K562 (cell line): ENCODE measurements around the gene RCHY1. TPM values are rescaled to one million over a fixed set of nuclear protein-coding genes. Genes with fewer than 3 reads are reported as not detected.

Experiments
- CREBBP ChIP-seq: IDR thresholded peaks from one replicate; pipeline ENCODE4 v1.6.1; 2012; ENCODE audit warnings: low read depth, mild to moderate bottlenecking, control low read depth, inconsistent platforms, low read length
- E2F6 ChIP-seq, 2 experiments: IDR thresholded peaks; 2 replicates each; pipeline ENCODE4 v1.6.1; 2011; ENCODE audit warnings: borderline replicate concordance in 1 of 2, control low read depth in 1 of 2, low read depth in 1 of 2, low read length in 1 of 2, mild to moderate bottlenecking in 1 of 2, mixed read lengths in 1 of 2, moderate library complexity in 1 of 2; ENCODE audit not compliant: insufficient read depth in 1 of 2, insufficient read length in 1 of 2, poor library complexity in 1 of 2, severe bottlenecking in 1 of 2; ENCODE audit errors: extremely low read depth in 1 of 2
- ERF ChIP-seq: fragments of 450-650 bp; formaldehyde crosslinking; IDR thresholded peaks from 2 replicates; pipeline ENCODE4 v1.4.0; 2020; ENCODE audit warnings: mild to moderate bottlenecking, mixed read lengths
- GMEB1 ChIP-seq: fragments of 250-450 bp; sonication (Bioruptor Pico); IDR thresholded peaks from 2 replicates; pipeline ENCODE4 v1.4.0; 2020; ENCODE audit warnings: mild to moderate bottlenecking
- HMBOX1 ChIP-seq: sonication (generic); IDR thresholded peaks from 2 replicates; pipeline ENCODE4 v1.6.1; 2016
- MEF2D ChIP-seq: conservative IDR thresholded peaks from 2 replicates; pipeline ENCODE4 v1.6.1; 2016; ENCODE audit warnings: low read depth, missing genetic modification characterization, missing compliant biosample characterization
- MTA1 ChIP-seq: fragments of 450-650 bp; IDR thresholded peaks from 2 replicates; pipeline ENCODE4 v1.6.1; 2017; ENCODE audit warnings: borderline replicate concordance
- NCOA2 ChIP-seq, 2 experiments: fragments of 450-650 bp; IDR thresholded peaks; 2 replicates each; pipeline ENCODE4 v1.6.1; 2018; ENCODE audit warnings: mild to moderate bottlenecking in 2 of 2, moderate library complexity in 1 of 2; ENCODE audit not compliant: partially characterized antibody in 2 of 2
- NFE2 ChIP-seq: IDR thresholded peaks from 2 replicates; pipeline ENCODE4 v1.6.1; 2014; ENCODE audit warnings: antibody characterized with exemption, low read depth
- PHB ChIP-seq: fragments of 250-450 bp; sonication (Bioruptor Pico); IDR thresholded peaks from 2 replicates; pipeline ENCODE4 v1.5.0; 2021
- PYGO2 ChIP-seq: fragments of 450-650 bp; IDR thresholded peaks from 2 replicates; pipeline ENCODE4 v1.6.1; 2016; ENCODE audit warnings: mild to moderate bottlenecking, missing genetic modification characterization, moderate library complexity, missing compliant biosample characterization
- RBM14 ChIP-seq: fragments of 200-400 bp; formaldehyde crosslinking; IDR thresholded peaks from 2 replicates; pipeline ENCODE4 v1.6.1; 2018; ENCODE audit warnings: low read depth, mild to moderate bottlenecking, low read length, moderate library complexity, borderline replicate concordance; ENCODE audit not compliant: insufficient read depth
- REST ChIP-seq, 2 experiments: fragments of 450-650 bp; formaldehyde crosslinking in 1 of 2; IDR thresholded peaks; 2 replicates each; pipeline versions ENCODE4 v1.4.0 to v1.6.1; 2014 to 2020; ENCODE audit warnings: mild to moderate bottlenecking in 2 of 2, borderline replicate concordance in 1 of 2, low read depth in 1 of 2
- SETDB1 ChIP-seq: IDR thresholded peaks from one replicate; pipeline ENCODE4 v1.6.1; 2012; ENCODE audit warnings: low read length, control low read depth, inconsistent platforms
- TRIM28 ChIP-seq: fragments of 450-650 bp; IDR thresholded peaks from 2 replicates; pipeline ENCODE4 v1.6.1; 2017
- polyA plus RNA-seq, 8 experiments: library from polyadenylated mRNA; depleted of rRNA in 4 of 8; stranded (reverse) in 5 of 8; unstranded in 3 of 8; fragments of >200 nt; fragmentation: Nextera tagmentation in 2 of 8; fragmentation: Illumina TruSeq in 1 of 8; extraction: Ambion mirVana in 2 of 8; extraction: Trizol in 1 of 8; gene quantifications; 2 replicates each; pipeline versions ENCODE4 v1.2.1 to v1.2.3, GENCODE V29; 2011 to 2014; ENCODE audit warnings: inconsistent platforms in 1 of 8, missing spikeins in 1 of 8
- total RNA-seq, 7 experiments: library from RNA; depleted of rRNA in 6 of 7; stranded (reverse); fragments of >200 nt in 6 of 7; fragmentation: Illumina TruSeq in 2 of 7; extraction: Trizol in 2 of 7; gene quantifications; 2 replicates each; pipeline versions ENCODE4 v1.2.1 to v1.2.3, GENCODE V29; 2011 to 2021; ENCODE audit warnings: low replicate concordance in 1 of 7

RCHY1 gene
- total and polyA plus RNA-seq, 9 of the 15 experiments (the other 6 are each of a cell fraction or from before 2014, with no cell fraction given): 27.3 to 85.1 (median 45.9) TPM

- TF ChIP-seq NFE2 (no peak), PYGO2 (tag) (no peak), RBM14 (no peak), NCOA2 (IDR thresholded peaks at IDR 0.05; ENCODE audit: partially characterized antibody in 2 of 2) (peak in 1 of 2 experiments; percentile 11), MEF2D (tag) (no peak), SETDB1 (no peak), CREBBP (no peak), ERF (no peak), TRIM28 (0 out of 2 replicates have a peak, but pooled peaks have one; percentile 27), MTA1 (peak; percentile 76; the same call in 1 of the 2 replicates), E2F6 (IDR thresholded peaks at IDR 0.05; ENCODE audit: borderline replicate concordance in 1 of 2, extremely low read depth in 1 of 2, insufficient read depth in 1 of 2, insufficient read length in 1 of 2, low read depth in 1 of 2, low read length in 1 of 2, poor library complexity in 1 of 2, severe bottlenecking in 1 of 2) (no peak), HMBOX1 (peak; percentile 78), PHB (CRISPR knock-in tag) (no peak), GMEB1 (no peak), REST (IDR thresholded peaks at IDR 0.05; ENCODE audit: borderline replicate concordance) (peak; percentile 5; the same call in 1 of the 2 replicates), REST (CRISPR knock-in tag; IDR thresholded peaks at IDR 0.05; ENCODE audit: low read depth) (no peak)
Observed at GRCh38 chr4:75512386-75513211, 1.6 kb downstream of the RCHY1 start (continued).
